ENCODE measurements around the gene ZNF775. TPM values are rescaled to one million over a fixed set of nuclear protein-coding genes. Genes with fewer than 3 reads are reported as not detected.
A peak's percentile ranks its signal among the peaks of the same experiment; 100 is the strongest.

Gene ZNF775
- total RNA-seq, 2 experiments from 2014 or later = 3.7 to 4.0 TPM

DNA sequence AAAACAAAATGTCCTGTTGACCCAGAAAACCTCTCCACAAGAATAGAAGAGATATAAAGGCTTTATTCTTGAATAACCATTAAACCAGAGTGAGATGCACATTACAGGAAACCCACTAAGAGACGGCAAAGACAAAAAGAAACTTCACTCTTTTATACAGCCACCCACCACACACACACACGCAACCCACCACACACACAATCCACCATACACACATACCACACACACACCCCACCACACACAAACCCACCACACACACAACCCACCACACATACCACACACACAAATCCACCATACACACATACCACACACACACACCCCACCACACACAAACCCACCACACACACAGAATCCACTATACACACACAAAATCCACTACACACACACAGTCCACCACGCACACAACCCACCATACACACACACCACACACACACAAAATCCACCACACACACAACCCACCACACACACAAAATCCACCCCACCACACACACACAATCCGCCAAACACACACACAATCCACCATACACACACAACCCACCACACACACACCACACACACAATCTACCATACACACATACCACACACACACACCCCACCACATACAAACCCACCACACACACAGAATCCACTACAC, 20.0 kb upstream of the ZNF775 start:
- H3K9me3 Mint-ChIP-seq = peaks cover 4% of the 10 kb centered on the region
- H3K27ac Mint-ChIP-seq = peak overlapping the region; percentile 13
- H3K4me1 Mint-ChIP-seq = peaks cover 41% of the 10 kb centered on the region
- H3K27me3 Mint-ChIP-seq = no peaks in the 10 kb centered on the region
- peaks cover 4% of the 10 kb centered on the region for H3K36me3 Mint-ChIP-seq
- DNase-seq = no peak
- no peak overlapping the region for H3K4me3 Mint-ChIP-seq

DNA sequence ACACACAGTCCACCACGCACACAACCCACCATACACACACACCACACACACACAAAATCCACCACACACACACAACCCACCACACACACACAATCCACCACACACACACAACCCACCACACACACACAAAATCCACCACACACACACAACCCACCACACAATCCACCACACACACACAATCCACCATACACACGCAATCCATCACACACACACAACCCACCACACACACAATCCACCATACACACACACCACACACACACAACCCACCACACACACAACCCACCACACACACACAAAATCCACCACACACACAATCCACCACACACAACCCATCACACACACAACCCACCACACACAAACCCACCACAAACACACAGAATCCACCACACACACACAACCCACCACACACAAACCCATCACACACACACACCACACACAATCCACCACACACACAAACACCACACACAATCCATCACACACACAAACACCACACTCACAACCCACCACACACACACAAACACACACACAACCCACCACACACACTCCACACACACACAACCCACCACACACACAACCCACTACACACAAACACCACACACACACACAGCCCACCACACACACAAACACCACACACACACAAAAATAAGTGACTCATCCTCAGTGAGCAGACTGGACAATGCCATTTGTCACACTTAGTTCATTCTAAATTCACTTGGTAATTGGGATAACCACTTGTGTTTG, 19.3 kb upstream of the ZNF775 start:
- H3K27me3 Mint-ChIP-seq = no peaks in the 10 kb centered on the region
- peak overlapping the region; percentile 72 for H3K27ac Mint-ChIP-seq
- peaks cover 4% of the 10 kb centered on the region for H3K9me3 Mint-ChIP-seq
- H3K4me3 Mint-ChIP-seq = no peak overlapping the region
- peaks cover 44% of the 10 kb centered on the region for H3K4me1 Mint-ChIP-seq
- H3K36me3 Mint-ChIP-seq = peaks cover 4% of the 10 kb centered on the region
- no peak for DNase-seq

DNA sequence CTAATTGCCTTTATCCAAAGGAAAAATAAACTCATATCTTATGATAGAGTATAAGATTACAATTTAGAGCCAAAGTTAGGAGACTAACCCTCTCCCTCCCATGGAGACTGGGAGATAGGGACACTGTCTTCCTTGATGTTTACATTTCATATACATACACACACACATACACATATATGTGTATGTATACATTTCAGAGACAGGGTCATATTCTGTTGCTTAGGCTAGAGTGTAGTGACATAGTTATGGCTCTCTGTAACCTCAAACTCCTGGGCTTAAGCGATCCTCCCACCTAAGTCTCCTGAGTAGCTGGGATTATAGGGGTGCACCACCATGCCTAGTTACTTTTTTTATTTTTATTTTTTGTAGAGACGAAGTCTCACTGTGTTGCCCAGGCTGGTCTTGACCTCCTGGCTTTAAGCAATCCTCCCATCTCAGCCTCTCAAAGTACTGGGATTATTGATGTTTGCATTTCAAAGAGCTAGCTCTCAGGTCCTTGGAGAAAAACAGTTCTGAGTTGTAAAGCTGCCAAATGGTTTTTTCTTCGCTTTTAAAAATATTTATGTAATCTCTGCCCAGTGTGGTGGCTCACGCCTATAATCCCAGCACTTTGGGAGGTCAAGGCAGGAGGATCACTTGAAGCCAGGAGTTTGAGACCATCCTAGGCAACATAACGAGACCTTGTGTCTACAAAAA, 18.6 kb upstream of the ZNF775 start:
- DNase-seq = no peak
- Mint-ChIP-seq H3K9me3 (peaks cover 4% of the 10 kb centered on the region), H3K27me3 (no peaks in the 10 kb centered on the region), H3K27ac (peak overlapping the region; percentile 72), H3K36me3 (peaks cover 4% of the 10 kb centered on the region), H3K4me3 (no peak overlapping the region), H3K4me1 (peaks cover 46% of the 10 kb centered on the region)

- Mint-ChIP-seq H3K36me3 (peaks cover 6% of the 10 kb centered on the region), H3K4me3 (no peak overlapping the region), H3K27ac (no peak overlapping the region), H3K27me3 (no peaks in the 10 kb centered on the region), H3K4me1 (peaks cover 48% of the 10 kb centered on the region), H3K9me3 (peaks cover 4% of the 10 kb centered on the region)
- DNase-seq = no peak
Measured at GRCh38 chr7:150361402-150361801, 17.7 kb upstream of the ZNF775 start.

DNA sequence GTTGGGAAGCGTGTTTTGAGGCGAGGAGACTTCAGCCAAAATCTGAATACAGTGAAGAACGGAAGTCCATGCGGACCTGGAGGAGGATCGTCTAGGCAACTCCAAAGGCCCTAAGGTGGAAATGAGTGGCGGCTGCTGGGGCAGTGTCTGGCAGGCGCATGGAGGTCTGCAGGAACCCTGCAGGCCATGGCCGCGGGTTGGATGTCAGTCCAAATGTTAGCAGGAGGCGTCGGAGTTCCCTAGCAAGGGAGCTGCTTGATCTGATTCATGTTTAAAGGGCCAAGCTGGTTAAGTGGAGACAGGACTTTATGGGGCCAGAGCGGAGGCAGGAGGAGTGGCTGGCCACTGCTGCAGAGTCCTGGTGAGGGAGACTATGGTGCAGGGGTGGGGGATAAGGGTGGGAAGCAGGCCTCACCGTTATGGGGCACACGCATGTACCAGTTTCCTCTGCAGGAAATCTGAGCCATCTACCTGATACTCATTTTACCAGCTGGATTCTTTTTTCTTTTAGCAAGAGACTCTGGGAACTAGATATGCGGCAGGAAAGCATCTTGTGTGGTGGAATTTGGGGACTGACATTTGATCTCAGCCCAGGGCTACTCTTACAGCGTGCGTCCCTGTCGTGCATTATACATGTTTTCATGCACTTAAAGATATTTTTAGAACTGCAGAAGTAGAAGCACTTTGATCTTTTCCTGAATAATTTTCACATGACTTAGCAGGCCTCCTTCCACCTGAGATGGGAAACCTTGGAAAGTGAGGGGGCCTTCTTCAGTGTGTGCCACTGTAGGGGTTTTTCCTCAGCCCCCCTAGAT, 17.1 kb upstream of the ZNF775 start:
- Mint-ChIP-seq H3K4me3 (no peak overlapping the region), H3K9me3 (peaks cover 4% of the 10 kb centered on the region), H3K36me3 (peaks cover 6% of the 10 kb centered on the region), H3K27me3 (no peaks in the 10 kb centered on the region), H3K4me1 (peaks cover 48% of the 10 kb centered on the region), H3K27ac (no peak overlapping the region)
- DNase-seq = no peak

- H3K27ac Mint-ChIP-seq = no peak overlapping the region
- H3K9me3 Mint-ChIP-seq = peaks cover 4% of the 10 kb centered on the region
- H3K36me3 Mint-ChIP-seq = peaks cover 6% of the 10 kb centered on the region
- H3K4me1 Mint-ChIP-seq = peaks cover 42% of the 10 kb centered on the region
- no peak for DNase-seq
- H3K4me3 Mint-ChIP-seq = no peak overlapping the region
- no peaks in the 10 kb centered on the region for H3K27me3 Mint-ChIP-seq
Measured at GRCh38 chr7:150363370-150363769, 15.8 kb upstream of the ZNF775 start.

DNA sequence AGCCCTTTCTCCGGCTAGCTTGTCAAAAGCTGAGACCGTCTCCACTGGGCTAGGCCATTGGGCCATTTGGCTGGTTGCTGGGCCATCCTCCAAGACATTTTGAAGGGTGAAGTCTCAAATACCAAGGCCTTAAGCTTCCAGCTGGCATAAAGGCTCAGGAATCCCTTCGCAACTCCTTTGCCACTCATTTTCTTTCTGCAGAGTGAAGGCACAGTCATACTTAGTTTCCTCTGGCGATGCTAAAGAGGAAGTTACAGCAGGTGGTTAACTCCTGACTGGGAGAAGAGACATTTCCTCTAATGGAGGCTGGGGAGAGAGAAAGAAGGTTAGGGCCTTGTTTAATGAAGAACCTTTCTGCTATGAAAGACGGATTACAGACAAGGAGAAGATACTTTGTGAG, 15.3 kb upstream of the ZNF775 start:
- H3K4me1 Mint-ChIP-seq = peaks cover 37% of the 10 kb centered on the region
- no peak overlapping the region for H3K27ac Mint-ChIP-seq
- no peak overlapping the region for H3K4me3 Mint-ChIP-seq
- H3K9me3 Mint-ChIP-seq = peaks cover 4% of the 10 kb centered on the region
- DNase-seq = no peak
- H3K36me3 Mint-ChIP-seq = peaks cover 6% of the 10 kb centered on the region
- H3K27me3 Mint-ChIP-seq = no peaks in the 10 kb centered on the region

- H3K4me1 Mint-ChIP-seq = peaks cover 34% of the 10 kb centered on the region
- H3K9me3 Mint-ChIP-seq = peaks cover under 1% of the 10 kb centered on the region
- peaks cover 4% of the 10 kb centered on the region for H3K36me3 Mint-ChIP-seq
- no peak for DNase-seq
- H3K4me3 Mint-ChIP-seq = no peak overlapping the region
- no peaks in the 10 kb centered on the region for H3K27me3 Mint-ChIP-seq
- H3K27ac Mint-ChIP-seq = peak overlapping the region; percentile 2
Measured at GRCh38 chr7:150365194-150365593, 13.9 kb upstream of the ZNF775 start.

GRCh38 chr7:150365673-150366398, 13.3 kb upstream of the ZNF775 start:
- no peaks in the 10 kb centered on the region for H3K27me3 Mint-ChIP-seq
- H3K9me3 Mint-ChIP-seq = no peaks in the 10 kb centered on the region
- DNase-seq = no peak
- H3K36me3 Mint-ChIP-seq = peaks cover 4% of the 10 kb centered on the region
- peak overlapping the region; percentile 66 for H3K27ac Mint-ChIP-seq
- H3K4me1 Mint-ChIP-seq = peaks cover 40% of the 10 kb centered on the region
- no peak overlapping the region for H3K4me3 Mint-ChIP-seq

DNA sequence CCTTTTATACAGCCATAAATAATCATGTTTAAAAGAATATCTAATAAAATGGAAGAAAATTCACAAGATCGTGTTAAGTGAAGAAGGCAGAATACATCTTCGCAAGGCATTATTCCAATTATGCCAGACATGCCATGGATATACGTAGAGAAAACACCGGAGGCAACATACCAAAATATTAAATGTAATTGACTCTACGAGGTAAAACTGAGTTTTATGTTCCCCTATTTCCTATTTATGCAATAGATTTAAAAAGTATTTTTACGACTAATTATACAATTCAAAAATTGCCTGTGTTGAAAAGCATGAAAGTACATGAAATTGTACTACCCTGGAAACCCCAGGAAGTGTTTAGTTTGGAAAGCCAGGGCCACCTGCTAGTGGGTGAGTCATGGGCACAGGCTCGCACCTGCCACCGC, 11.4 kb upstream of the ZNF775 start:
- Mint-ChIP-seq H3K27ac (peak overlapping the region; percentile 94), H3K4me1 (peaks cover 41% of the 10 kb centered on the region)

GRCh38 chr7:150368096-150368883, 10.8 kb upstream of the ZNF775 start, which contains the start of gene REPIN1:
TSS of gene REPIN1 (plus strand) at chr7:150368822. CDS start at chr7:150369712, 890 bp downstream.
- no peaks in the 10 kb centered on the region for H3K9me3 Mint-ChIP-seq
- peak; percentile 84 for DNase-seq
- peak within 1 kb of the TSS; percentile 95 for H3K27ac Mint-ChIP-seq
- H3K4me1 Mint-ChIP-seq = peaks cover 43% of the 10 kb centered on the region
- H3K4me3 Mint-ChIP-seq = peak within 1 kb of the TSS; percentile 93
- H3K27me3 Mint-ChIP-seq = no peaks in the 10 kb centered on the region
- peaks cover 9% of the 10 kb centered on the region for H3K36me3 Mint-ChIP-seq

More for the DNA sequence above, 11.4 kb upstream of the ZNF775 start:
- H3K36me3 Mint-ChIP-seq = peaks cover 7% of the 10 kb centered on the region
- no peaks in the 10 kb centered on the region for H3K9me3 Mint-ChIP-seq
- H3K4me3 Mint-ChIP-seq = peak overlapping the region; percentile 83
- no peaks in the 10 kb centered on the region for H3K27me3 Mint-ChIP-seq
- no peak for DNase-seq

DNA sequence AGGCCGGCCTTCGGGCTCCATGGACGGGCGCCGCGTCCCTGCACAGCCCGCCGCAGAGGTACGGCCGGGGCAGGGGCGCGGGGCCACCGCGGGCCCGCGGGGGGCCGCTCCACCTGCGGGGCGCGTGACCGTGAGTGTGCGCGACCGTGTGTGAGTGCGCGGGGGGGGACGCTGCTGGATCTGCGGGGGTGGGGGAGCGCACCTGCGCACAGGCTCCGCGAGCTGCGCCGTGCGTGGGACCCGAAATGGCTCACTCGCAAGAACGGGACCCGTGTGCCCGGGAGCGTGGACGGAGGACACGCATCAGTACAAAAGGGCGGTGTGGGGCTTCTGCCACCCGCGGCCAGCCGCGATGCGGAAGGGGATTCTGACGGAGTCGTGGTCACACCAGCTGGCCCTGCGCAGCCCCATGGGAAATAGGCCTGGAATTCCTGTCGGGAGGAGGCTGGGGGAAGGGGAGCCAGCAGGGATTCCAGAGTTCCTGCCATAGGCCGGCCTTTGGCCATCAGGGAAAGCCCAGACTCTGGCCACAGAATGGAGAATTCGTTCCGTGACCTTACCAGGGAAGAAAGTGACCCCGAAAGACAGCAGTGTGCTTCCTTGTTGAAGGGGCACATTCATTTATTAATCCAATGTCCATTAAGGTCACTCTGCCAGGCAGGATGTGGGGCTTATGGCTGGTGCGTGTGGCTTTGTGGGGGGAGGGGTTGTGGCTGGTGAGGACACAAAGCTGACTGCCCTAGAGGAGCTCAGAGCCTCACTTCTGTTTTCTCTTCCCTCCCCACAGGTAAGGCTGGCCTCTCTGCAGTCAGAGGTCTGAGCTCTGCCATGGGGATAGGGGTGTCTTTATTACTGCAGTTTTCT, 10.0 kb upstream of the ZNF775 start:
- Mint-ChIP-seq H3K27ac (peak overlapping the region; percentile 95), H3K4me3 (peak overlapping the region; percentile 93), H3K4me1 (peaks cover 45% of the 10 kb centered on the region), H3K36me3 (peaks cover 15% of the 10 kb centered on the region), H3K9me3 (no peaks in the 10 kb centered on the region), H3K27me3 (no peaks in the 10 kb centered on the region)
- DNase-seq = peak; percentile 45

Measured in activated naive CD8-positive, alpha-beta T cell treated with anti-CD3 and anti-CD28 coated beads for 36 hours (primary cell).